ENCODE data around the gene C4orf36.

C4orf36 gene

DNA sequence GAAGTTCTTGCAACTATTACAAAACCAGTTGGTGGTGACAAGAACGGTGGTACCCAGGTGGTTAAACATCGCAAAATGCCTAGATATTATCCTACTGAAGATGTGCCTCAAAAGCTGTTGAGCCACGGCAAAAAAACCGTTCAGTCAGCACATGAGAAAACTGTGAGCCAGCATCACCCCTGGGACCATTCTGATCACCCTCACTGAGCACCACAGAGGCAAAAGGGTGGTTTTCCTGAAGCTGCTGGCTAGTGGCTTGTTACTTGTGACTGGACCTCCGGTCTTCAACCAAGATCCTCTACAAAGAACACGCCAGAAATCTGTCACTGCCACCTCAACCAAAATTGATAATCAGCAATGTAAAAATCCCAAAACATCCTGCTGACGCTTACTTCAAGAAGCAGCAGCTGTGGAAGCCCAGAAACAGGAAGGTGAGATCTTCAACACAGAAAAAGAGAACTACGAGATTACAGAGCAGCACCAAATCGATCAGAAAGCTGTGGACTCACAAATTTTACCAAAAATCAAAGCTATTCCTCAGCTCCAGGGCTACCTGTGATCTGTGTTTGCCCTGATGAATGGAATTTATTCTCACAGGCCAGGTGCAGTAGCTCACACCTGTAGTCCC, 21.7 kb downstream of the C4orf36 start:
- in situ Hi-C loops (cut with MboI; ENCODE audit: low sequenced_read_pairs) = no loop called here

DNA sequence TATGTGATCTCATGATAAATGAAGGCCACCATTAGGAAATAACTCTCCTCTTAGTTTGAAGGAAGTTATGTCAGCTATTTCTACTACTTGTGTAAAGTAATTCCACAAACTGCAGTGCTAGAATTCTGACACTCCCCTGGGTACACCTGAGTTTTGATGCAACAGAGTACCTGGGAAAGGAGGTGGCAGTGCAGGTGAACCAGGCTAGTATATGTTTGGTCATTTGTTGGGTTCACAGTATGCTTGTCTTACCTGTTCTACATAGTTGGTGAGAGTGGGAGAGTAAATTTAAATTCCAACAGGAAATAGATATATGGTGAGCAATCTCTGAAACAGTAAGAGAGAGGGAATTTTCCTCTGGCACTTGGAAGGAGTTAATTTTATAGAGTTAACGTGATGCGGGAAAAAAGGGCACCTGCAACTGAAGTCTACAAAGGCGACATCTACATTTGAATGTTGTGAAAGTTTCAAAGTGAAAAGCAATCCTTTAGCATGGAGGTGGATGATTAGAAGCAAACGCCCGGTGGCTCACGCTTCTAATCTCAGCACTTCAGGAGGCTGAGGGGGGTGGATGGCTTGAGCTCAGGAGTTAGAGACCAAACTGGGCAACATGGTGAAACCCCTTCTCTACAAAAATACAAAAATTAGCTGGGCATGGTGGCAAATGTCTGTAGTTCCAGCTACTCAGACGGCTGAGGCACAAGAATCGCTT, 34.7 kb downstream of the C4orf36 start:
- in situ Hi-C loops (cut with MboI; ENCODE audit: low sequenced_read_pairs) = no loop called here

DNA sequence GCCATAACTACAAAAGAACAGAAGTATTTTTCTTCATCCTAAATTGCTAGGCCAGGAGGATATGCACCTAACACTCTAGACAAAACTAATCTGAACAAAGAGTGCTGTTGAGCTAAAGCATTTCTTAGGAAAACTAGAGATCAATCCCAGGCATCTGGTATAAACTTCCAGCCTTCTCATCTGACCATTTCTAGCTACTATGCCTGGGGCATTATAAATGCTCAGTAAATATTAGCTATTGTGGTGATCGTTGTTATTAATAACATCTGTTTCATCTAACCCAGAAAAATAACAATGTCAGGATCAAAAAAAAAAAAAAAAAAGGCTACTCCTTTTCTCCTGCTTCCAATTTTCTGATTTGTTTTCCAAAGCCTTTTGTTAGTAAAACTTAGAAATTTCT, 35.3 kb downstream of the C4orf36 start:
- in situ Hi-C loops (cut with MboI; ENCODE audit: low sequenced_read_pairs) = no loop called here

DNA sequence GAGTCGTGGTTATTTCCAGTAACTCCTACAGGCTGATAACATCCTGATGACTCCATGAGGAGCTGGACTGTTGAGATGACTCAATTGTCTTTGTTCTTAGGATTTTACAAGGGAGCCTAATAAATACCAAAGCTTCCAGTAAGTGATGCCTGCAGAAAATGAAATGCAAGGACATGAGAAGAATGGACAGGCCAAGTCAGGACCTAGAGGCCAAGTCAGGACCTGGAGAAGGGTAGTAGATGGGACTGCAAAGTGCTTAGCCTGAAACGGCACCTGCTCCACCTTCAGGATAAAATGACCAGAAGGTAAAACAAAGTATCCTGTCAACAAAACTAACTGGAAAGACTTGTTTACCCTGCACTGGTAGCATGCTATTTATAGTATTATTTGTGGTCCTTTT, 36.6 kb downstream of the C4orf36 start:
- in situ Hi-C loops (cut with MboI; ENCODE audit: low sequenced_read_pairs) = no loop called here

DNA sequence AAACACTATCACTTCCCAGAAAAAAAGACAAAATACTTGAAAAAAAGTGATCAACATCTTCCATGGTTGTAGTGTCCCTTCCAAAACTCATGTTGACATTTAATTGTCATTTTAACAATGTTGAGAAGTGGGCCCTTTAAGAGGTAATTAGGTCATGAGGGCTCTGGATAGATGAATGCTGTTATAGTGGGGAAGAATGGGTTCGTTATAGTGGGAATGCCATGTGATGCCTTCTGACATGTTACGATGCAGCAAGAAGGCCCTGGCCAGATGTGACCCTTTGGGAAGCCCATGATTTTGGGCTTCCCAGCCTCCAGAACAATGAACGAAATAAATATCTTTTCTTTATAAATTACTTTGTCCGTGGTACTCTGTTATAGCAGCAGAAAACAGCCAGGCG, 39.0 kb downstream of the C4orf36 start:
- in situ Hi-C loops (cut with MboI; ENCODE audit: low sequenced_read_pairs) = no loop called here

DNA sequence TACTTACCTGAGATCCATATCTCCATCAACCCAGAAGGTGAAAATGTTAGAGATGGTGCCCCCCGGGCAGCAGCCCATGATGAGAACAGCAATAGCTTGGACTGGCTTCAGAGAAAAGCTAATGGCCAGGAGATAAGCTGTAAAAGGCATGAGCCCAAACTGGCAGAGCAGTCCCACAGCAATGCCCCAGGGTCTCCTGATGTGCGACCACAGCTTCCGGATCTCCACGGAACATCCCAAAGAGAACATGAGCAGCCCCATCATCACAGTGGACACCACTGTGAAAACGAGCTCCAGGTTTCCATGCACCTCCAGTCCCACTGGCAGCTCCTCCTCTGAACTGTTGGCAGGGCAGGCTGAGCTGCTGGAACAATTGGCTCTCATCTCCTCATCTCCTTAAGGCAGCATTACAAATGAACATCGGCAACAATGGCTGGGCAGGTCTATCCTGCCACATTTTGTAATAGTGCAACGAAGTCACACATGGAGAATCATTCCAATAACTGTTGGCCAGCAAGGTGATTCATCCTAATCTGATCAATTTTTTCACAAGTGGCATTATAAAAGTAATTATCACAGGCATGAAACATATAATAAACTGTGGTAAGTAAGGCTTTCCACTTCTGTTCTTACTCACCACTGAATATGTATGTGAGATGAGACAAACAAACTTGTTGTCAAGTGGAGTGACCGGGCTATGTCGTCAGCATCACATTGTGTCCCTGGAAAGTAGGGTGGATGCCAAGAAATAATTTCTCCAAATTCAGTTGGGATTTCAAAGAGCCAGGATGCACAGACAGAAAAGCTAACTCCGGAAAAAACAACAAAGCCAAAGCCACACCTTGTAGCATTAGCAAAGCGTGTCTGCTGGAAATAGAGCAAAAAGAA, 43.2 kb downstream of the C4orf36 start, which contains the start of gene SLC10A6:
Gene SLC10A6, minus strand, starts transcription at position 653 of the 888 bp plus-strand sequence. Its CDS starts 269 bp downstream, at position 384.
- in situ Hi-C loops (cut with MboI; ENCODE audit: low sequenced_read_pairs) = no loop called here

DNA sequence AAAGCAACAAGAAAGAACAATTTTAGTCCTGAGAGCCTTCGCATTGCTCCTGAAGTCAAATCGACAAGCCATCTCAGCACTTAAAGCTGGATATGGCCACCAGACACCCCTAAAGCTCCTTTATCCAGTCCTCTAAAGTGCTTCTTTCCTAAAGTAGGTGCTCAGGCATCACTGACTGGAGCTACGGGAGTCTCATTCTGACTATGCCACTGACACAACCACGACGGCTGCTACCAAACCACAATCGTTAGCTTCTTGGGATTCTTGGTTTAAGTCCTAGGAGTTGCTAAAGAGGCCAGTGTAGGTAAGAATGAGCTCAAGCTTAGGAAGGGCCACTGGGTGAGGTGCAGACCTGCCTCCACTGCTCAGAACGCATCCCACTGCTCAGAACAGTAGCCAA, 44.1 kb downstream of the C4orf36 start:
- in situ Hi-C loops (cut with MboI; ENCODE audit: low sequenced_read_pairs) = no loop called here

DNA sequence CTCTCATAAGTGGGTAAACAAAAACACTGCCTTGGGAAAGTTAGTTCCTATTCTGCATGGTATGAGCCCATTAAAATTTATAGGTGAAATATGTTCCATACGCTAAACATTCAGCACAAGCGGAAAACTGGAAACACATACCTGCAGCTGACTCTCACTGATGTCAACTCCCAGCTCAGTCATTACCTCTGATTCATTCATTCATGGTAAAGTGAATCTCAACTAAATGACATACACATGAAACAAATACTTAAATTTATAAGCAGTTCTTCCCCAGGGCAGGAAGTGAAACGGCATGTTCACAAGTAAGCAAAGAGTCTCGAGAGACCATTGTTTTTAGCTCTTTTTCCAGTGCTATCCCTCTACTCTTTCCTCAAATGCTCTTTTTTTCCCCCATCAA, 44.7 kb downstream of the C4orf36 start:
- in situ Hi-C loops (cut with MboI; ENCODE audit: low sequenced_read_pairs) = no loop called here

DNA sequence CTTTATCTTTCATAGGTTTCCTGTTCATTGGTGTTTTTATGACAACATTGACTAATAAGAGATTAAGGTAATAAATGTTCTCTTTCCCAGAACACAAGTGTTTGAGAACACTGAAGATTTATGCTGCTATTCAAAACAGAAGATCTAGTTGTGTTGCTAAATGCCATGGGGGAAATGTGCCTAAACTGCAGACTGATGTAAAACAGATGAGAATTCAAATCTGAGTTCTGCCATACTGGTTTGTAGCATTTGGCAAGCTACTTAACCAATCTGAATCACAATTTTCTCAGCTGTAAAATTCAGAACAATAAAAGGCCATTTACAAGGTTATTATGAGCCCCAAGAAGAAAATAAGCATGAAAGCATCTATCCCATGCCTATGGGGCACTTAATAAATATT, 45.3 kb downstream of the C4orf36 start:
- in situ Hi-C loops (cut with MboI; ENCODE audit: low sequenced_read_pairs) = no loop called here

DNA sequence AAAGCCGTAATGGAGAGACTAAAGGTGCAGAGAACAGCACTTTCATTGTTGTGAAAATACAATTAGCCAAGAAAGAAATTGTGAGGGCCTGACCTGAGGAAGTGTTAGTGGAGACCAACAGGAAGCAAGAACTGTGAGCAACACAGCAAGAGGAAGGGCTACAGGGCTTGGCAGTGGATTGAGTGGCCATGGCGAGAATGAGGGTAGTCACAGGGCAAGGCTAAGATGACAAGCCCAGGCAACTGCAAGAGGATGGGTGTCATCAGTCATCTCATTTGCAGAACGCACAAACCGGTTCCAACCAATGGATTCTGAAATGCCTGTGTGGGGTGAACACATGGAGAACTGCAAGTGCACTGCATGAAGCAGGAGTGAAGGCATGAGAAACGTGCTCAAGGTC, 46.6 kb downstream of the C4orf36 start:
- in situ Hi-C loops (cut with MboI; ENCODE audit: low sequenced_read_pairs) = no loop called here

DNA sequence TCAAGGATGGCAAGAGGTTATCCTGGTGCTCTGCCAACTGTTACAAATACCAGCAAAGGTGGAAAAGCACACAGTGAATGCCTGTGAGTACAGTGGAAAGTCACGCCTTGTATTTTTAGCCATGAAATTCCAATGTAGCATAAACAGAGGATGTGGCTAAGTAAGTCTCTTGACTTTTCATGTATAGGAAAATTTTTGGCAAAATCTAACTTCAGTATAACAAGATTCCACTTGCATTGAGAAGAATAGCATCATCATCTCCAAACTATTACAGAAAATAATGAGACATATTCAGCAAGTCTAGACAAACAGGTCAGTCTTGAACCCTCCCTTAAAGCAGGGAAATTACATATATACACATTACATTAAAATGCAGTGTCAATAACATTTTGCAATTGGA, 50.9 kb downstream of the C4orf36 start:
- in situ Hi-C loops (cut with MboI; ENCODE audit: low sequenced_read_pairs) = no loop called here

DNA sequence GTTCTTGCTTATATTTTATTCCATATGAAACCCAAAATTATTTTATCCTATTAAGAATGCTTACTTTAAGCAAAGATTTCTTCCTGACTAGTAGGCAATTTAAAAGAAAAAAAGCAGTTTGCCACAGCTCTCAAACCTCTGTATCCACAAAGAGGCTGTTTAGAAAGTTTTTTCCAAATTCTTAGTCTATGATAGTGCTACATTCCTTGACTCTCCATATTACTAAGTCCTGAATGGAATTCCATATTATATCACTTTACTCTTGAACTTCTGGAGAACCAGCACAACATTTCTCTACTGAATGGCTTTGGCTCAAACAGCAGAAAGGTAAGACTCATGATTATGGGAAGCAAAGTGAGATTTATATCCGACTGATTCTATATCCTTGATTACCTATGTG, 51.4 kb downstream of the C4orf36 start:
- in situ Hi-C loops (cut with MboI; ENCODE audit: low sequenced_read_pairs) = no loop called here

DNA sequence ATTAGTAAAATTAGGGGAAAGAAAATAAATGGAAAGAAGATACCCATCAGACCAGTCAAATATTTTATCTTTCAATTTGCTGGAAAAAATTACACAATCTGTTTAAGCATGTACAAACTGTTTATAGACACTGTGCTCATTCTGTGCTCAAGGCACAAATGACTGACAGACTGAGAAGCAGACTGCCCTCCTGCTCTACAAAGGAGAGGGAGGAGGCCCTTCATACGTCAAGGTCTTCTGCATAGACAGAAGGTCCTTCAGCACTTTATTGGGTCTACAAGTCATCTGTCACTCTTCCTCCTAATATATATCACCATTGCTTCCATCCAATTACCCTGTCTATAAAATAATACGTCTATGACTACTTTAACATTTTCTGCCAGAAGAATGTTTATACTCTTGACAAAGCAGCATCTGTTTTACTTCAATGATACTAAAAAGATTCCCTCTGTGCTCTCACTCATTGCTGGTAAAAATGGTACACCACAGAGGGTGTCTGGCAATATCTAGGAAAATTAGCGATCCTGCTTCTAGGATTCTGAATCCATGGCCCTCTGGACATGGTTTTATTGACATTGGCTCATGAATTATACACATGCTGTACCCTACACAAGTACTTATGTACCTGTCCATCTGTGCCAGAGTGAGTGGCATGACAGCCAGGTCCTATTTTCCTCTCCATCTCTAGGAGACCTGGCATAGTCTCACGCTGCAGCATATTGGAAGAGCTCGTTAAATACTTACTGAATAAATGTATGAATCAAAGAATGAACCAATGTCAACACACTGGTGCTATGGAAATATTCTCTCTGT, 54.3 kb downstream of the C4orf36 start:
- in situ Hi-C loops (cut with MboI; ENCODE audit: low sequenced_read_pairs) = no loop called here

DNA sequence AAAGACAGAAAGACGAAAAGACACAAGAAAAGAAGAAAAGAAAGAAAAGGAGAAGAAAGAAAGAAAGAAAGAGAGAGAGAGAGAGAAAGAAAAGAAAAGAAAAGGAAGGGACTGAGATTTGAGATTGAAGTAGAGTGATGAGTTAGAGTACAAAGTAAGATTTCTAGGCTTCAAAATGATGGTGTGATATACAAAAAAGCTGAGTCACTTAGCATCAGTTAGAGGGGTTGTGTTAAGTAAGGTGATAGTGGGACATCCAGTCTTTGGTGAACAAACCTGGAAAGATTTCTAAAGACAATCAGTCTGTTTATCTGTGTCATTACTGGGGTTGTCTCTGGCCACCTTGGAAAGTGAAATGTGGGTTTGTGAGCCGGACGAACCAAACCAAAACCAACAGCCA, 56.5 kb downstream of the C4orf36 start:
- in situ Hi-C loops (cut with MboI; ENCODE audit: low sequenced_read_pairs) = no loop called here

DNA sequence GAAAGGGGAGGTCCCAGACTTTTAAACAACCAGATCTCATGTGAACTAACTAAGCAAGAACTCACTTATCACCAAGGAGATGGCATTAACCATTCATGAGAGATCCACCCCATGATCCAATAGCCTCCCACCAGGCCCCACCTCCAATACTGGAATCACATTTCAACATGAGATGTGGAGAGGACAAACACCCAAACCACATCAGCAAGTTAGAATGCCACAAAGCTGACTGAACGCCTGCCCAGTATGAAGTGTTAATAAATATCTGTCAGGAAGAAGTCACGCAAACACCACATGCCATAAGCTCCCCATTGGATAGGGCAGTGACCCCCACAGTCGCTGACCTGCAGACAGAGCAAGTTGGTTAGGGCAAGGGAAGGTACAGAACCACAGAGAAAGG, 57.3 kb downstream of the C4orf36 start:
- in situ Hi-C loops (cut with MboI; ENCODE audit: low sequenced_read_pairs) = no loop called here

DNA sequence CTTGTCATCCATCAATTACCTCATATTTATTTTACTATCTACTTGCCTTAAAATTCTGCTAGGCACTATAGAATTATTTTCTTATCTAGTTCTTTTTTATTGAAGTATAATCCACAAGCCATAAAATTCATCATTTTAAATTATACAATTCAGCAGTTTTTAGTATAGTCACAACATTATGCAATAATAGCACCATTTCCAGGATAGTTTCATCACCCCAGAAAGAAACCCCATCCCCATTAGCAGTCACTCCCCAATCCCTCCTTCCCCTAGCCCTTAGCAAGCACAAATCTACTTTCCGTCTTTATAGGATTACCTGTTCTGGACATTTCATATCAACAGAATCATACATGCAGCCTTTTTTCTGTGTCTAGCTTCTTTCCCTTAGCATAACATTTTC, 58.6 kb downstream of the C4orf36 start:
- in situ Hi-C loops (cut with MboI; ENCODE audit: low sequenced_read_pairs) = no loop called here

DNA sequence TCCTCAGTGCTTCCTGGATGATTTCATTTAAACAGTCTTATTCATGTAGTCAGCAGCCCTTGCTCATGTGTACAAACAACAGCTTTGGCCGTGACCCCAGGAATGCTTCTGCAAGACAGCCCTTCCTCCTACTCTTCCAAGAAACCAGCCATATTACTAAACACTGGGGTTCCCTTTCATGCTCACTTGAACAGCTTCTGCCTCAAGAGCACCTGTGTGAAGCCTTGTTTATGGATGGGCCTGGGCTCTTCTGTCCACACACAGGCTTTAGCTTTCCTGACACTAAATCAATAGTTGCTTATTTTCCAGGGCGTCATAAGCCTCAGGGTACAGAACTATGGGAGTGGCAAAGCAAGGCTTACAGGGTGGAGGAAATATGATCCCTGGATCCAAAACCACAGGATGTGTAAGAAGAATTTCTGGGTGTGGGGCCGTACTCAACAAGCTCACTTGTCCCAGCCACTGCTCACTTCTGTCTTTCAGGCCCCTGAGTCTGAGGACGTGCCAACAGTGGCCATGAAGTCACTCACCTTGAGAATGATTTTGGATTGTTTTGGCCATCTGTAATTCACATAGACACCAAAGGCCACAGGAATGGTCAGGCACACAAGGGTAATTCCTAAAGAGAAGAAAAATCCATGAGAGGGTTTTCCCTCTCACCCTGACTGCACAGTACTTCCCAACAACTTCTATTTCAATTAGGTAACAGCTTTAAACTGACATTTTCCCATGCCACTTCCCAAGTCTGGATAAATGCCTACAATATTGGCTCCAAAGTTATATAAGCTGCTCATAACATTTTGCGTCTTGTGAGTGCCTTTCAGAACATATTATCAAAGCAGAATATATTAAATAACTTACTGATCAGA, 60.7 kb downstream of the C4orf36 start:
- in situ Hi-C loops (cut with MboI; ENCODE audit: low sequenced_read_pairs) = no loop called here

Data from HL-60/S4 (cell line).